Measurements from ENCODE around the gene ZNF331.

GRCh38 chr19:53507523-53508442, 30.2 kb upstream of the ZNF331 start:
- TF ChIP-seq, protein P1, sequence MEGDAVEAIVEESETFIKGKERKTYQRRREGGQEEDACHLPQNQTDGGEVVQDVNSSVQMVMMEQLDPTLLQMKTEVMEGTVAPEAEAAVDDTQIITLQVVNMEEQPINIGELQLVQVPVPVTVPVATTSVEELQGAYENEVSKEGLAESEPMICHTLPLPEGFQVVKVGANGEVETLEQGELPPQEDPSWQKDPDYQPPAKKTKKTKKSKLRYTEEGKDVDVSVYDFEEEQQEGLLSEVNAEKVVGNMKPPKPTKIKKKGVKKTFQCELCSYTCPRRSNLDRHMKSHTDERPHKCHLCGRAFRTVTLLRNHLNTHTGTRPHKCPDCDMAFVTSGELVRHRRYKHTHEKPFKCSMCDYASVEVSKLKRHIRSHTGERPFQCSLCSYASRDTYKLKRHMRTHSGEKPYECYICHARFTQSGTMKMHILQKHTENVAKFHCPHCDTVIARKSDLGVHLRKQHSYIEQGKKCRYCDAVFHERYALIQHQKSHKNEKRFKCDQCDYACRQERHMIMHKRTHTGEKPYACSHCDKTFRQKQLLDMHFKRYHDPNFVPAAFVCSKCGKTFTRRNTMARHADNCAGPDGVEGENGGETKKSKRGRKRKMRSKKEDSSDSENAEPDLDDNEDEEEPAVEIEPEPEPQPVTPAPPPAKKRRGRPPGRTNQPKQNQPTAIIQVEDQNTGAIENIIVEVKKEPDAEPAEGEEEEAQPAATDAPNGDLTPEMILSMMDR (IDR thresholded peaks at IDR 0.05): no peak
- TF ChIP-seq POLR2A (IDR thresholded peaks at IDR 0.05): no peak
